Trophoblast cell (in vitro differentiated cells and primary cell): ENCODE results near the gene KCNH1.
"Not testable (repeated sequence)": the region's sequence is repeated elsewhere in the genome, so short reads cannot be mapped to it uniquely, and the experiment has no call there.

Source experiments
- DNase-seq, 2 donors: peaks; one replicate each; pipeline ENCODE4 v3.0.0-alpha.2; 2016
- H2AFZ ChIP-seq: 2 replicates; pipeline ENCODE4 v1.6.1; 2013; ENCODE audit warnings: low read length, moderate library complexity, mild to moderate bottlenecking; ENCODE audit not compliant: insufficient read depth, poor library complexity
- H2AK5ac ChIP-seq: 2 replicates; pipeline ENCODE4 v1.6.1; 2013; ENCODE audit warnings: mild to moderate bottlenecking, low read length
- H2BK120ac ChIP-seq: 2 replicates; pipeline ENCODE4 v1.6.1; 2013; ENCODE audit warnings: low read length, mild to moderate bottlenecking, moderate library complexity; ENCODE audit not compliant: insufficient read depth, poor library complexity
- H2BK12ac ChIP-seq: 2 replicates; pipeline ENCODE4 v1.6.1; 2013; ENCODE audit warnings: mild to moderate bottlenecking, low read length, moderate library complexity
- H2BK5ac ChIP-seq: 2 replicates; pipeline ENCODE4 v1.6.1; 2013; ENCODE audit warnings: low read length, low read depth, moderate library complexity, mild to moderate bottlenecking; ENCODE audit not compliant: poor library complexity
- H3K14ac ChIP-seq: 2 replicates; pipeline ENCODE4 v1.6.1; 2013; ENCODE audit warnings: mild to moderate bottlenecking, low read length
- H3K18ac ChIP-seq: 2 replicates; pipeline ENCODE4 v1.6.1; 2013; ENCODE audit warnings: mild to moderate bottlenecking, low read length
- H3K23ac ChIP-seq: 2 replicates; pipeline ENCODE4 v1.6.1; 2013; ENCODE audit warnings: low read length
- H3K27ac ChIP-seq: 2 replicates; pipeline ENCODE4 v1.5.1; 2013; ENCODE audit warnings: low read depth, mild to moderate bottlenecking, inconsistent platforms, low read length, moderate library complexity
- H3K27me3 ChIP-seq: 2 replicates; pipeline ENCODE4 v1.6.1; 2013; ENCODE audit warnings: inconsistent platforms, mild to moderate bottlenecking, low read length, moderate library complexity; ENCODE audit not compliant: insufficient read depth
- H3K36me3 ChIP-seq, 2 experiments: 1 replicate in 1 of 2; 2 replicates in 1 of 2; pipeline ENCODE4 v1.6.1; 2013; ENCODE audit warnings: low read length in 2 of 2, mild to moderate bottlenecking in 2 of 2, moderate library complexity in 1 of 2; ENCODE audit not compliant: insufficient read depth in 2 of 2, control insufficient read depth in 1 of 2
- H3K4ac ChIP-seq: 2 replicates; pipeline ENCODE4 v1.6.1; 2013; ENCODE audit warnings: low read depth, mild to moderate bottlenecking, low read length, moderate library complexity
- H3K4me1 ChIP-seq, 2 experiments: 1 replicate in 1 of 2; 2 replicates in 1 of 2; pipeline ENCODE4 v1.6.1; 2013; ENCODE audit warnings: low read length in 2 of 2, mild to moderate bottlenecking in 2 of 2, moderate library complexity in 1 of 2; ENCODE audit not compliant: insufficient read depth in 2 of 2, control insufficient read depth in 1 of 2
- H3K4me2 ChIP-seq: 2 replicates; pipeline ENCODE4 v1.6.1; 2013; ENCODE audit warnings: inconsistent platforms, mild to moderate bottlenecking, low read length, moderate library complexity
- H3K4me3 ChIP-seq: 2 replicates; pipeline ENCODE4 v1.5.1; 2013; ENCODE audit warnings: mild to moderate bottlenecking, low read depth, low read length, inconsistent platforms
- H3K79me1 ChIP-seq: one replicate; pipeline ENCODE4 v1.6.1; 2013; ENCODE audit warnings: low read length
- H3K79me2 ChIP-seq: 2 replicates; pipeline ENCODE4 v1.6.1; 2013; ENCODE audit warnings: low read length, mild to moderate bottlenecking; ENCODE audit not compliant: control insufficient read depth, insufficient read depth, poor library complexity
- H3K9ac ChIP-seq: 2 replicates; pipeline ENCODE4 v1.6.1; 2013; ENCODE audit warnings: mild to moderate bottlenecking, low read length
- H3K9me3 ChIP-seq: 2 replicates; pipeline ENCODE4 v1.6.1; 2013; ENCODE audit warnings: low read depth, mild to moderate bottlenecking, control low read depth, inconsistent platforms, low read length; ENCODE audit not compliant: insufficient read depth
- H4K12ac ChIP-seq: 2 replicates; pipeline ENCODE4 v1.6.1; 2013; ENCODE audit warnings: low read depth, mild to moderate bottlenecking, low read length, moderate library complexity
- H4K8ac ChIP-seq: 2 replicates; pipeline ENCODE4 v1.6.1; 2013; ENCODE audit warnings: low read depth, mild to moderate bottlenecking, low read length, moderate library complexity
- H4K91ac ChIP-seq: one replicate; pipeline ENCODE4 v1.6.1; 2013; ENCODE audit warnings: low read depth, mild to moderate bottlenecking, low read length, moderate library complexity
- WGBS: extraction: QIAGEN DNeasy Blood & Tissue Kit; methylation state at CpG from one replicate; pipeline ENCODE4 v1.1.7; 2013; ENCODE audit warnings: missing lambda C conversion rate; ENCODE audit not compliant: insufficient read length, insufficient coverage; ENCODE audit errors: extremely low coverage; 5-methylcytosine and 5-hydroxymethylcytosine counted together

KCNH1 gene

GRCh38 chr1:210669951-210670350, 464.0 kb downstream of the KCNH1 start:
- H4K91ac ChIP-seq = no peak overlapping the region
- H3K9ac ChIP-seq = no peak overlapping the region
- H3K4me3 ChIP-seq = no peak overlapping the region
- no peak overlapping the region for H3K4me2 ChIP-seq
- H3K79me2 ChIP-seq = no peaks in the 10 kb centered on the region
- H2BK5ac ChIP-seq = no peak overlapping the region
- no peak overlapping the region for H2AFZ ChIP-seq
- no peak overlapping the region for H3K27ac ChIP-seq
- no peak overlapping the region for H4K8ac ChIP-seq
- no peak overlapping the region for H3K23ac ChIP-seq
- H3K9me3 ChIP-seq = no peaks in the 10 kb centered on the region
- H3K4ac ChIP-seq = no peak overlapping the region
- H3K4me1 ChIP-seq = no peaks in the 10 kb centered on the region
- H4K12ac ChIP-seq = no peak overlapping the region
- H3K27me3 ChIP-seq = no peaks in the 10 kb centered on the region
- H2AK5ac ChIP-seq = no peak overlapping the region
- no peak overlapping the region for H2BK120ac ChIP-seq
- no peak overlapping the region for H3K18ac ChIP-seq
- no peaks in the 10 kb centered on the region for H3K36me3 ChIP-seq
- no peak overlapping the region for H3K14ac ChIP-seq
- no peak overlapping the region for H2BK12ac ChIP-seq
- DNase-seq = no peak
- no peaks in the 10 kb centered on the region for H3K79me1 ChIP-seq

- Histone ChIP-seq H2AFZ (no peak overlapping the region), H3K9ac (no peak overlapping the region), H3K9me3 (no peaks in the 10 kb centered on the region), H3K4me1 (no peaks in the 10 kb centered on the region), H4K91ac (no peak overlapping the region), H3K23ac (no peak overlapping the region), H3K4me3 (no peak overlapping the region), H3K14ac (no peak overlapping the region), H2BK12ac (no peak overlapping the region), H2AK5ac (no peak overlapping the region), H3K4me2 (no peak overlapping the region), H2BK120ac (no peak overlapping the region), H2BK5ac (no peak overlapping the region), H3K27ac (no peak overlapping the region), H3K4ac (no peak overlapping the region), H3K79me2 (no peaks in the 10 kb centered on the region), H4K12ac (no peak overlapping the region), H4K8ac (no peak overlapping the region), H3K18ac (no peak overlapping the region), H3K79me1 (no peaks in the 10 kb centered on the region), H3K27me3 (no peaks in the 10 kb centered on the region), H3K36me3 (no peaks in the 10 kb centered on the region)
- WGBS = no CpG with 5 or more reads among the region's 7 CpGs
- no peak for DNase-seq
Measured at GRCh38 chr1:210663730-210664573, 470.0 kb downstream of the KCNH1 start.

GRCh38 chr1:210662291-210663050, 471.5 kb downstream of the KCNH1 start:
- no peaks in the 10 kb centered on the region for H3K36me3 ChIP-seq
- H3K14ac ChIP-seq = no peak overlapping the region
- H2AFZ ChIP-seq = no peak overlapping the region
- no peak overlapping the region for H3K23ac ChIP-seq
- no peaks in the 10 kb centered on the region for H3K9me3 ChIP-seq
- H4K91ac ChIP-seq = no peak overlapping the region
- no peaks in the 10 kb centered on the region for H3K4me1 ChIP-seq
- no peaks in the 10 kb centered on the region for H3K79me1 ChIP-seq
- no peak overlapping the region for H2AK5ac ChIP-seq
- no peak overlapping the region for H3K18ac ChIP-seq
- no CpG with 5 or more reads among the region's 4 CpGs for WGBS
- no peak overlapping the region for H2BK12ac ChIP-seq
- no peak overlapping the region for H3K9ac ChIP-seq
- no peak overlapping the region for H2BK120ac ChIP-seq
- H4K8ac ChIP-seq = no peak overlapping the region
- H3K4me3 ChIP-seq = no peak overlapping the region
- no peaks in the 10 kb centered on the region for H3K79me2 ChIP-seq
- H3K4me2 ChIP-seq = no peak overlapping the region
- H3K27ac ChIP-seq = no peak overlapping the region
- no peak overlapping the region for H3K4ac ChIP-seq
- no peak overlapping the region for H2BK5ac ChIP-seq
- no peaks in the 10 kb centered on the region for H3K27me3 ChIP-seq
- DNase-seq = no peak
- H4K12ac ChIP-seq = no peak overlapping the region

- not testable (repeated sequence) for H3K9me3 ChIP-seq, H4K8ac ChIP-seq, H3K27me3 ChIP-seq, H3K4me2 ChIP-seq, H2BK5ac ChIP-seq, H2BK12ac ChIP-seq, H3K4me3 ChIP-seq, H3K27ac ChIP-seq, H4K91ac ChIP-seq, H3K14ac ChIP-seq, H3K79me1 ChIP-seq, H2AK5ac ChIP-seq, H2AFZ ChIP-seq, H3K18ac ChIP-seq, H3K79me2 ChIP-seq, H2BK120ac ChIP-seq, H3K23ac ChIP-seq, H3K4ac ChIP-seq, H3K4me1 ChIP-seq, H3K36me3 ChIP-seq, H4K12ac ChIP-seq, DNase-seq, H3K9ac ChIP-seq
- WGBS = no CpG with 5 or more reads among the region's 4 CpGs
Measured at GRCh38 chr1:210661520-210661919, 472.4 kb downstream of the KCNH1 start.
